HG02610 (cell line): ENCODE data around the gene CYSTM1.
"Not testable (repeated sequence)": the region's sequence is repeated elsewhere in the genome, so short reads cannot be mapped to it uniquely, and the experiment has no call there.

ENCODE experiments used
- ATAC-seq: cut with Tn5 transposase; IDR thresholded peaks from one replicate; pipeline ENCODE4 v1.9.1; 2021; ENCODE audit warnings: mild to moderate bottlenecking, moderate library complexity; ENCODE audit not compliant: unreplicated experiment

CYSTM1 gene

DNA sequence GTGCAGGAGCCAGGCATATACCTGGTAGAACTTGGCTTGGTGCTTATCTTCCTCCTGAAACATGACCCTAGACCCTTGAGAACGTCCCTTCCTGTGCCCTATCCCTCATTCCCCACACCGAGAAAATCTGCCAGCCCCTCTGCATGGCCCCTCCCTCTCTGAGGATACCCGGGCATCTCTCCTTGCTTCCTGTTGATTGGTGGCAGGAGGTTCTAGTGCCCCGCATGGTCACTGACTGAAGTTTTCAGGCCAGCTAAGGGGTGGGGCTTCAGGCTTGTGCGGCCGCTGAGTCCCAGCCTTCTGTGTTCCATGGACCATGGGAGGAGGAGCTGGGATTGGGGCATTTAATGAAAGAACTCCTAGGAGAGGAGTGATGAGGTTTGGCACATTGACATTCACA is 26.5 kb upstream of the CYSTM1 start:
- no peak for ATAC-seq

DNA sequence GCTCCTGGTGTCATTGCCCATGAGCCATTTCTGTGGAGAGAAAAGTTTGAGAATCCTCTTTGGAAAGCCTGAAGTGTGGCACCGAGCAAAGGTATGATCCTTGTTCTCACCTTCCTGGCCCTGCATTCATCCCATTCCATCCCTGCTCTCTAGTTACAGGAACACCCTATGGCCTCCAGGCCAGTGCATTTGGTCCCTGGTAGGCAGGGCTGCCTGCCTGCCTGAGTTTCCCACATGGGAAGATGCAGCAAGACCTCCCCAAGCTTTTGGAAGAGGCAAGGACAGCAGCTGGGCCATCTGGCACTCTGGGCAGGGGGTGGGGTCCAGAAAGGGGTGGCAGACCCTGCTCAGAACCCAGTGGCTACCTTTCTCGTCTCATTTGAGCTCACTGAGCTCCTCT is 24.8 kb upstream of the CYSTM1 start:
- no peak for ATAC-seq

DNA sequence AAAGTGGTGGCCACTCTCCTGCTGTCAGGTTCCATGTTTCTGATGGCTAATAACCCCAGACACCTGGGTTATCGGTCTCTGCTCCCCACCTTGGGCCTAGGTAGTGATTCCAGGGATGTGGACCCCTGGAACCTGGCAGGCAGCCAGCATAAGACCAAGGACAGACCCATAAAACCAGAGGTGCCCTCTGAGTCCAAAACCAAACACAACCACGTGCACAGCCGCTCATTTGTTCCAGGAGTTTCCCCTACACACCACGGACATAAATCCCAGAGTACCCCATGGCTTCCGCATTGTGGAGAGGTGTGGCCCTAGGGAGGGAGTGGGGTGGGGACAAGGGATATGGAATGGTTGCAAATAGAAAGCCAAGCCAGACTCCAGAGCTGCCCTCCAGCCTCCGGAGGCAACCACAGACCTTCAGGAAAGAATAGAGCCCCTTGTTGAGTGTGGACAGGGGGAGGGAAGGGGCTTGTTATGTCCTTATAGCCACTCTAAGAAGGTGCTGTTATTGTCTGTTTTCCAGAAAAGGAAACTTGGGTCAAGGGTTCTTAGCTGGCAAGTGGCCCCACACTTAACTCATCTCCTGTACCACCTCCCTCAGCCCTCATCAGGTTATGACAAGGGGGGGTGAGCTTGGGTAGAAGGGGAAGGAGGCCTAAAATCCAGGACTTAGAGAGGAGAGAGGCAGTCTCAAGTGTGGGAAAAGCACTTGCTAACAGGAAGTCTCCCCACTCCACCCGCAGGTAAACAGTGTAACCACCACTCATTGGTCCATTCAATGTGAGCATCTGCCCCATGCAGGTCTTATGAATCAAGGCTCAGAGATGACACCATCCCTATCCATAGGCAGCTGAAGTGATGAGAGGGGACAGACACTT is 23.6 kb upstream of the CYSTM1 start:
- no peak for ATAC-seq

DNA sequence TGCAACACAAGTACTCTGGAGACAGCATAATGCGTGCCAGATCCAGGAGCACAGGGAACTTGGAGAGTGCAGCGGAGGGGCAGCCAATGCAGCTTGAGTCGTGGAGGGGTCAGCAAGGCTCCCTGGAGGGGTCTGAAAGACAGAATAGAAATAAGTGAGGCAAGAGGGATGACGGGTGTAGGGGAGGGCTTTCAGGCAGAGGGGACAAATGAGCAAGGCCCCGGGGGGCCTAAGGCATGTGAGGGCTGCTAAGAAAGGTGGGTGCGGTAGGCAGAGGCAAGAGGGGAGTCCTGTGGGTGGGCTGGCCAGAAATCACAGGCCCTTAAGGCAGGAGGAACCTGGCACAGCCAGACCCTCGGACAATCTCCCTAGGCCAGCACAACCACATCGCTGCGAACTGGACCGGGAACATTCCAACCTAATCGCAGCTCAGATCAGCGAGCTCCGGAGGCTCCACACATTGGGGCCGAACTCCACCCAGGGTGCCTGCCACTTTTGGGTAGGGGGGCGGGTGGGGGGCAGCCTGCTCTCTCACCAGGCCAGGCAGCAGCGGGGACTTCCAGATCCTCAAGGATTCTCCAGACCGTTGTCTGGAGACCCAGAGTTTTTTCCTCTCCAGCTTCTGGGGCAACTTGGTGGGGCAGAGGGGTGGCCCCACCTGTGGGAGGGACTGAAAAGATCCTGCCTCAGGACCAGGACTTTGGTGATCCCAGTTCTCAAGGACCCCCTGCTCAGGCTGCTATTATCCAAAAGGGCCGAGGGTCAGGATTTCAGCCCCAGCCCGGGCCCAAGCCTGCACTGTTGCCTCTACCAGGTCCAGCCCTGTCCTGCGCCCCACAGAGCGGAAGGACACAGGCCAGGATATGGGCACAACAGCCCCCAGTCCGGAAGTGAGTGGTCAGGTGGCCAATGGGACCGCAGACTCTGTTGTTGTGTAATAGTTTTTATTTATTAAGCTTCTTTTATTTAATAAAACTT is 22.7 kb upstream of the CYSTM1 start:
- no peak for ATAC-seq

DNA sequence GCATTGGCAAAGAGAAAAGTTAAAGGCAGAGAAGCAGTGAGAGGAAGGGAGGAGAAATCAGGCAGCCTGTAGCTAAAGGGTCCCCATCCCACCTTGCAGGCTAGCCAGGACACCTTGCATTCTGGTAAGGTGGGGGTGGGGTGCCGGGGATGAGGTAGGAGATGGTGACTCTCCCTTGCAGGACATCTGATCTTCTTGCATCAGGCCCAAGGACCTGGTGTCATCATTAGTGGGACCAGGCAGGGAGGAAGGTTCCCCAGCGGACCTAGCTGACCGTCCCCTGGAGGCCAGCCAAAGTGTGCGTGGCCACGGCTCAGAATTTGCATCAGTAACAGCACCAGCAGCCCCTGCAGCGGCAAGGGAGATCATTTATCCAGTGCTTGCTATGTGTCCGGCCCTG is 21.7 kb upstream of the CYSTM1 start:
- ATAC-seq: no peak

DNA sequence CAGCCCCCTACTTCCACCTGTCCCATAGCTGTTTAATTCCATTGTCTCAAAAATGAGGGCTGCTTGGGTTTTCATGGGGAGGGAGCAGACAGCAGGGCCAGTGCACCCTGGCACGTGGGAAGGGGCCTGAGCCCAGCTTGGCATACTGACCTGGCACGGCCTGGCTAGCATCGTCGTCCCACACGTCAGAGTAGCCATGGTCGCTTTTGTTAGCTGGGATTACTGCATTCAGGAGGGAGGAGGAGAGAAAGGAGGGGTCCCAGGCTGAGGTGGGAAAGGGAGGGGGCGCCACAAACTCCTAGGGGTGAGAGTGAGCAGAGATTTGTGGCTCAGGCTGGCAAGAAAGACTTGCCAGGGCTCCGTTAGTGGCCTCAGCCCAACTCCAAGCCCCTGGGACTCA is 21.1 kb upstream of the CYSTM1 start:
- no peak for ATAC-seq

DNA sequence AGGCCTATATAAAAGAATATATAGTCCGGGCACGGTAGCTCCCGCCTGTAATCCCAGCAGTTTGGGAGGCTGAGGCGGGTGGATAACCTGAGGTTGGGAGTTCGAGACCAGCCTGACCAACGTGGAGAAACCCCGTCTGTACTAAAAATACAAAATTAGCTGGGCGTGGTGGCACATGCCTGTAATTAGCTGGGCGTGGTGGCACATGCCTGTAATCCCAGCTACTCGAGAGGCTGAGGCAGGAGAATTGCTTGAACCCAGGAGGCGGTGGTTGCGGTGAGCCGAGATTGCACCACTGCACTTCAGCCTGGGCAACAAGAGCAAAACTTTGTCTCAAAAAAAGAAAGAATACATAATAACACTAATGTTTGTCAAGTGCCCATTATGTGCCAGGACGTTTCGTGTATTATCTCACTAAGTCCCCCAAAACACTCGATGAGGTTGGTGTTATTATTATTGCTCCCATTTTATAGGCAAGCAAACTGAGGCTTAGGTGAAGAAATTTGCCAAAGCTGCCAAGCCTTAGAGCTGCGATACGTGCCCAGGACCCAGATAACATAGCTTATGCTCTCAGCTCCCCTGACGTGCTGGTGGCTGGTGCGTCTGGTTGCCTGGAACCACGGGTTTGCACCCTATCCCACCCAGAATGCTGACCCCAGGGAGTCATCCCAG is 20.1 kb upstream of the CYSTM1 start:
- not testable (repeated sequence) for ATAC-seq

DNA sequence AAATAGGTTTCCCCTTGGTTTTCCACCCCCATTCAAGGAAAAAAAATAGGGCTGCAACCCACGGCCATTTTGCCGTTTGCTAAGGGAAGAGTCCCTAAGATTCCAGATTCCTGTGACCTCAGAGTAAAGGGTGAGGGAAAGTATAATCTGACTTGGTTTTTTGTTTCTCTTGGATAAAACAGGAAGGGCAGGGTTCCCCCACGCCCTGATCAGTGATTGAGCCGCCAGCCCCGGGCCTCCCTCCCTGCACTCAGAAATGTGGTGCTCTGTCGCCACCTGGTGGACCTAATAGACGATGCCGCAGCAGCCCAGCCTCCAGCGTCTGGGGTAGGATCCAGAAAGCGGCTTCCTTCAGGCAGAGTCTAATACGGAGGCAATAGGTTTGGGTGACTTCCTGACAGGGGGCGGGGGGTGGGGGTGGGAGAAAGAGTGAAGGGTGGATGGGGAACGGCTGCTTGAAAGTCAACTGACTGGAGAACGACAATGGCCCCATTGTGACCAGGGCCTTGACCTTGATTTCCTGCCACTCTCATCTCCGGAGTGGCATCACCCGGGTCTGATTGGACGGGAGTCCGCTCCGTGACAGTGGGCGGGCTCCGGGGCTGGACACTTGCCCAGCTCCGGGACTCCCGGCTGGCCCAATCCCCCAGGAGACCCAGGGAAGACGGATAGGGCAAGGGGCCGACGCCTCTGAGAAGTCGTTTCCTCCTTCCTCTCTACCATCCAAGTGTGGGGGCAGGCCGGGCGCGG is 17.8 kb upstream of the CYSTM1 start:
- ATAC-seq: peak; percentile 90

DNA sequence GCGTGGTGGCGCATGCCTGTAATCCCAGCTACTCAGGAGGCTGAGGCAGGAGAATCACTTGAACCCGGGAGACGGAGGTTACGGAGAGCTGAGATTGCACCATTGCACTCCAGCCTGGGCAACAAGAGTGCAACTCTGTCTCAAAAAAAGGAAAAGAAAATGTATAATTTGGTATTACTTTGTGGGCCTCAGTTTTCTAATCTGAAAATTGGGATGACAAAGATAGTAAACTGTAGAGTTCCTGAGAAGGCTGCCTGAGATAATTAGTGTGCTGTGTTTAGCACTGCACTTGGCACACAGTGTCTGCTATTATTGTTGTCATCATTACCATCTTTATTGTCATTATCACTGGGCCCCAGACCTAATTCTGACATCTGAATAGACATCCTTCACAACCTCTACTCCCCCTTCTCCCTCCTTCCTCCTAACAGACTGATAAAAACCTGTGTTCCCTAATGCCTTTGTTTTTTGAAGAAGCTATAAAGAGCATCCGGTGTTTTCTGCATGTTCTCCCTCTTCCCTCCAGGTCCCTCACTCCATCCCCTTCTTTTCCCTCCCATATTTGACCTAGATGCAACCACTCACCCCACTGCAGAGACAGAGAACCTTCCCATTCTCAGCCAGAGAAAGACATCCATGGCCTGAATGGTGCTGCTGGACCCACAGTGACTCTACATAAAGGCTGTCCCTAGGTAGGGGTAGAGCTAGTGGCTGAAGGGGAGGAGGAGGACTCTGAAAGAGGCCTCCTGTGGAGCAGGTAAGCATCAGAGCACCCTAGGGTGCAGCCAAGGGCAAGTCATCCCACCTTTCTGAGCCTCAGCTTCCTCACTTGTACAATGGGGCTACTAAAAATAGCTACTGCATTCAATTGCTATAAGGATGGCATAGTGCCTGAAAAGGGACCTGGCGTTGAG is 15.7 kb upstream of the CYSTM1 start:
- no peak for ATAC-seq

DNA sequence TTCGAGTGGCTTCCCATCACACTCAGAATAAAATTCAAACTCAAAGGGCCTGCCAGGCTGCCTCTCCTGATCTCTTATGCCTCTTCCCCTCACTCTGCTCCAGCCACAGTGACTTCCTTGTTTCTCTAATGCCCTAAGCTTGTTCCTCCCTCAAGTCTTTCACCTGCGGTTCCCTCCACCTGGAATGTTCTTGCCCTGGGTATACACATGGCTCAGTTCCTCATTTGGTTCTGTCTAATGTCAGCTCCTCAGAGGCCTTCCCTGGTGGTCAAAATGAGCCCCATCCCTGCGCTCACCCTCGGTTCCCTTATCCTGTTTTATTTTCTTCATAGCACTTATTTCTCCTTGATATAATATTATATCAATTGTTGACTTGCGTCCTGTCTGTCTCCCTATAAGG is 12.7 kb upstream of the CYSTM1 start:
- ATAC-seq: no peak

DNA sequence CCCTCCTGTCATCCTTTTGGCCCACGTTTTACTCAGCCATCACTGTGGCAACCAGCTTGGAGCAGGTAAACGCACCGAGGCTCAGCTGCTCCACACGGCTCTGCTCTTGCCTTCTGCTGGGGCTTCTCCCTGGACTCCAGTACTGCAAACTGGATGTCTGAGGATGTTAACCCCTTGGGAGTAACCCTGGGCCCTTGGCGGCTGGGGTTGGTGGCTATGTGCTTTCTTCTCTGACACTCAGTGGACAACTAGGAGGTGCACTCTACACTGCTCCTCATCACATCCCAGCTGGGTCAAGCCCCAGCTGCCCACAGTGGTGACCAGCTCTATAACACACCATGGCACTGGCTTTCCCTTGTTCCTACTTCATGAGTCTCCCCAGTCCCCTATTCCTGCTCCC is 12.2 kb upstream of the CYSTM1 start:
- no peak for ATAC-seq

DNA sequence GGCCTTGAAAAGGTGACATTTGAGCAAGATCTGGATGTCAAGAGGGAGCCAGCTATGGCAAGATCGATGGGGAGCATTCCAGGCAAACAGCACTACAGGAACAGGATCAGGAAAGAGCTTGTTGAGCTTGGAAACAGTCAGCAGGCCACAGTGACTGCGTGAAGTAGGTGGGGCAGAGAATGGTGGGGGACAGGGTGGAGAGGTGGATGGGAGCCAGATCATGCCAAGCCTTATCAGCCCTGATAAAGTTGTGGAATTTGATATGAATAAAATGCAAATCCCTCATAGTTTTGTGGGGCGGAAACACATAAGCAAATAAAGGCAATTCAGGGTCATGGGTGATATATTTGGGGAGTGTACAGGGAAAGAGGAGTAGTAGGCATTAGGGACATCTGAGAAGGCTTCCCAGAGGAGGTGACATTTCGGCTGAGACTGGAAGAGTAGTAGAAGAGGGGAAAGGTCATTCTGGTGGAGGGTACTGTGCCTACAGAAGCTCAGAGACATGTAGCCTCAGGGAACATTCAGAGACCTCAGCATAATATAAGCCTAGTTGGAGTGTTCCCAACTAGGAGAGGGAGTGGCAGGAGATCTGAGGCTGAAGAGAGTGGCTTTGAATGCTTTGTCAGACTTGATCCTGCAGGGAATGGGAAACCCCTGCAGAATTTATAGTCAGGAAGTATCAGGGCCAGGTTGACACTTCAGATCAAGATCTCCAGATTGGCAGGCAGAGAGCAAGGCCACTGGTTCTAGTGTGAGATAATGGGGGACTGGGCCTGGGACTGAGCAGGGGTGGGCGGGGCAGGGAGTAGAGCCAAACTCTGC is 9.7 kb upstream of the CYSTM1 start:
- ATAC-seq: no peak

DNA sequence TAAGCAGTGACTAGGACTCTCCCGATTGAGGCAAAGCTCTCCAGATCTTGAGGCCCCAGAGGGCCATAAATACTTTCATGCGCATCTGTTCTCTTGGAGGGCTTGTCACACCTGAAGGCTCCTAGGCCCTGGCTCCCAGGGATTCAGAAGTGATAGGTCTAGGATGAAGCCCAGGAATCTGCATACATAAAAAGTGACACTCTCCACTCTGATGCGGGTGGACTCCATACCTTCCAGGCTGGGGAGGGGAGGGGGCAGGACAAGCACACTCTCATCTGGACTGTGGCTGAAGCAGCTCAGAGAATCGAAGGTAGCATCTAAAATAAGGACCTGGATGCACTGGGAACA is 9.1 kb upstream of the CYSTM1 start:
- ATAC-seq: no peak

DNA sequence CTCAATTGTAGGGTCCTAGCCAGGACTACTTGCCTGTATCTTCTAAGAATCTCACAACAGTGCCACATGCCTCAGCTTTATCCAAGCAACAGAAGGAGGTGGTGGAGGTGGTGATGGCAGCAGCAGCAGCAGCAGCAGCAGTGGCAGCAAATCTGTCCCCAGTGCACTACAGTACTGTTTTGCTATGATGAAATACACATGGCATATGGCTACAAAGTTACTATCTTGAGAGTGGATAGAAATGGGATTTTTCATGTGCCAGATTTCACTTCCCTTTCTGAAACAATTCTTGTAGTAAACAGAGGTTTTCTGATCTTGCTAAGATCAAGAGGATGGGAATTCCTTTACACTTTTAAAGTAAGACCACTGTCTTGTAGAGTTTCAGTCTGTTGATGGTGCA is 8.1 kb upstream of the CYSTM1 start:
- ATAC-seq: peak; percentile 45

DNA sequence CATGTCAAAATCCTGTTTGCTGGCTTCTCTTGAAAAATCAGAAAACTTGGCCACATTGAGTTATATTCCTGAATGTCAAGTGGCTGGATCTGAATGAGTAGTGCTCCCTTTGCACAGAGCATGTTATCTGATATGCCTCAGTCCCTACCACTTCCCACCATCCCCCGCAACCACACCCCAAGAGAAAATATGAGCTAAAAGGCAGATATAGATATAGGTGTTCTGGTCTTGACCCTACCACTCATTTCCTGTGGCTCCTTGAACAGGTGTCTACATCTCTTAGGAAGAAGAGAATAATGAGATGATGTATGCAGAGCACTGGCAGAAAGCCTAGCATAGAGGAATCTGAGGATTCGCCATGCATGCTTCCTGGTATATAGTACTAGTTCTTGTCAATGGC is 6.6 kb upstream of the CYSTM1 start:
- ATAC-seq: no peak

DNA sequence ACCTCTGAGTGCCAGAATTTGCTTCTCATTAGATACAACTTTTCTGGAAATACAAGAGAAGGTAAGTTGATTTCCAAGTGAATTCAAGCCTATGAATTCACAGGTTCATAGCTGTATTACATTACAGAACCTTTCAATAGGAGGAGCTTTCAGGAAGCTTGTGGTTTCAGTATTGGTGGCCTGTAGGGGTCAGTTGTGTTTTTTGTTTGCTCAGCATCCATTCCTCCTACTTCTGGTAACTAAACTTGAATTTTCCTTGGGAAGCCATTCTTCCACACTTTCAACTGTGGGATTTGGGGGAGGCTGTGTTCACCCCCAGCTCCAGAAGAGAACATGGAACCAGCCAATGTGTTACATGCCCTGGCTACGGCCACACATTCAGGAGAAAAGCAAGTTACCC is 5.6 kb upstream of the CYSTM1 start:
- ATAC-seq: no peak

DNA sequence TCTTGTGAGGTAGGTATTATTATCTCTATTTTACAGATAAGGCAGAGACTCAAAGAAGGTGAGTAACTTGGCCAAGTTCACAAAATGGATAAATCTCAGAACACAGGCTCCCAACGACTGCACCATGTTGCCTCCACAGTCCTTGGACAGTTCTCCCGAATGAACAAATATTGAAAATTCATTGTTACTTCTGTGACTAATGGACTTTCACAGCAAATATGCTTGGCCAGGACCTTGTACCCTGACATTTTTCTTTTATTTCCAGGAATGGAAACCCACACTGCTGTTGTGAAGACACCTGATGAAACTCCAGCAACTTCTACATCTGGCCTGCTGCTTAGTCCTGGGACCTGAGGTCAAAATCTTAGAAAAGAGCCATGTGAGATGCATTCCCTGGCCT is 2.5 kb upstream of the CYSTM1 start:
- ATAC-seq: no peak

DNA sequence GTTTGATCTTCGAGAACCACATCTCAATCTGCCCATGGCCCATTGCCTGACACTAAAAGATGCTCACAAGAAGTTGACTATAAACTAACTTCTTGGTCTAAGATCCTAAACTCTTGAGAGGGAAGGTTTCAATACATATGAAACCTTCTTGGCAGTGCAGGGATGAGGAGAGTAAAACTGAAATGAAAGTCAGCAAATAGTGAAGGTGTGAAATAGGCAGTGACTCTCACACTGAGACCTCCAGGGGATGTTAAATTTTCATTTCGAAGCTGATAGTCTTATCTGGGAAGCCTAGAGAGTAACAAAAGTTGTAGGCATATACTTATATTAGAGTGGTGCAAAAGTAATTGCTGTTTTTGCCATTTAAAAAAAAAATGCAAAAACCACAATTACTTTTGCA is 974 bp upstream of the CYSTM1 start:
- no peak for ATAC-seq
